ENCODE results near the gene EIF2AK3.
"Not testable (repeated sequence)": the region's sequence is repeated elsewhere in the genome, so short reads cannot be mapped to it uniquely, and the experiment has no call there.

Gene EIF2AK3

DNA sequence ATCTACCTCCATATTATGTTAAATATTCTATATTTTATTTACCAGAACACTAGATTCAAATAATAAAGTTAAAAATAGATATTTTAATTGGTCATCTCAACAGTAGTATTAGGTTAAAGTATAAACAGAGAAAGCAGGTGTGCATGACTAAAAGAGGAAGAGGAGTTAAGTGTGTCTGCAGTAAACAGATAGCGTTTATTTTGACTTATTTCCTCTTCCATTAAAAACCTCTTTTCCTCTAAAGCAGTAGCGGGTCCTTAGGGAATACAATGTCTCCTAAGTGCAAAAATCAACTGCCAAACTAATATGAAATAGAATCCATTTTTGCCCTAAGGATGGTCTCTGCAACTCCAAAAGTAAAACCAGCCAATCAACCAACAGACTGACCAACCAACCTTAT, 27.7 kb downstream of the EIF2AK3 start:
- H3K4me3 ChIP-seq (ENCODE audit: low read depth, low read length), result no peak overlapping the region

DNA sequence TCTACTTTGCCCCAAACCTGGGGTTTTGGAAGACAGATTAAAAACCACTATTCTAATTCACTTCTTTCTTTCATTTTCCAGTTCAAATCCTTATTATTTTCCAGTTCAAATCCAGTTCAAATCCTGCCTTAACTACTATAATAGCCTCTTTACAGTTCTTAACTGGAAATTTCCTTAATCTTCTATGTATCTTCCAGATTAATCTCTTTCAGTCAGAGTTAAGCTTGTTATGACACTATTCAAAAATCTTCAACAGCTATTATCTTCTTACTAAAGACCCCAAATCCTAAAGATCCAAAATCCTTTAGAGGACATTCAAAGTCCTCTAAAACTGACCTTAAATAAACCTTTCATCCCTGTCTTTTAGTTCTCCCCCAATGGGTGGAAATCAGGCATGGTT, 30.1 kb downstream of the EIF2AK3 start:
- no peak overlapping the region for H3K4me3 ChIP-seq (ENCODE audit: low read depth, low read length)

DNA sequence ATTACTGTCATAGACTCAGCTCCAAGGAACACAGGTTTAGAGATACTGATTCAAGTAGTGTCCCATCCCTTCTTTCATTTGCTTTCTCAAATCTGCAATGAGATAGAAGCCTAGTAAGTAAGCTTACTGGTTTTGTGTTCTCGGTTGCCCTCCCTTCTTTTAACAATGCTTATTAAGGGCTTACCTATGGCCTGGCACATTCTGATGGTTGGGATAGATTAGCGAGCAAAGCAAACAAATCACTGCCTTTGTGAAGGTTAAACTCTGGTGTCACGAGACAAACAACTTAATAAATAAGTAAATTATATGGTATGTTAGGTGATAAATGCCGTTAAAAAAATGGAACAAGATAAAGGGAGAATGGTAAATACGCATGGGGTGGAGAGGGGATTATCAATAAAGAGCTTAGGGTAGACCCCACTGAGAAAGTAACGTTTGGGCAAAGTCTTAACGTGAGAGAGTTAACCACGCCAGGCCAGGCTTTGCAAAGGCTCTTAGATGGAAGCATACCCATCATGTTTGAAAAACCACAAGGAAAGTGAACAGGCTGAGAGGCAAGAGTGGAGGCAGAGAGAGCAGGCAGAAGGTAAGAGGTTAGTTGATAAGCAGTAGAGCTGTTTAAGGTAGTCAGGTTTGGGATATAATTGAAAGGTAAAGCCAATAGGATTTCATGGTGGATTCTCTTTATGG, 31.0 kb downstream of the EIF2AK3 start:
- no peak overlapping the region for H3K4me3 ChIP-seq (ENCODE audit: low read depth, low read length)

DNA sequence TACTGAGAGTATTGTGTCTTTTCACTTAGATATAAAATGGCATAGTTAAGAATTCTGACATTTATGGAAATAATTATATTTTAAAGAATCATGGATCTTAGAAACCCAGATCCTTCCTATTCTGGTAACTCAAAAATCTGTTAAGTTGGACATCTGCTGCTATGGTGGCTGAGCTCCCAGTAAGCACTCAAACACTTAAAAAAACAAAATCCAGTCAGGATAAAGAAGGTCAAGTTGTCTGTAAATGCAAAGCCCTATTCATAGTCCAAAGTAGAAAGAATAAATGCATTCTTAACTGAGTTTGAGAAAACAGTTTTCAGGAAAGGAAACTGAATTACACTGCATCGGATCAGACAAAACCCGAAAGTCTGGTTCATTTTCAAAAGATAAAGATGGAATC, 35.6 kb downstream of the EIF2AK3 start:
- H3K4me3 ChIP-seq (ENCODE audit: low read depth, low read length), result no peak overlapping the region

DNA sequence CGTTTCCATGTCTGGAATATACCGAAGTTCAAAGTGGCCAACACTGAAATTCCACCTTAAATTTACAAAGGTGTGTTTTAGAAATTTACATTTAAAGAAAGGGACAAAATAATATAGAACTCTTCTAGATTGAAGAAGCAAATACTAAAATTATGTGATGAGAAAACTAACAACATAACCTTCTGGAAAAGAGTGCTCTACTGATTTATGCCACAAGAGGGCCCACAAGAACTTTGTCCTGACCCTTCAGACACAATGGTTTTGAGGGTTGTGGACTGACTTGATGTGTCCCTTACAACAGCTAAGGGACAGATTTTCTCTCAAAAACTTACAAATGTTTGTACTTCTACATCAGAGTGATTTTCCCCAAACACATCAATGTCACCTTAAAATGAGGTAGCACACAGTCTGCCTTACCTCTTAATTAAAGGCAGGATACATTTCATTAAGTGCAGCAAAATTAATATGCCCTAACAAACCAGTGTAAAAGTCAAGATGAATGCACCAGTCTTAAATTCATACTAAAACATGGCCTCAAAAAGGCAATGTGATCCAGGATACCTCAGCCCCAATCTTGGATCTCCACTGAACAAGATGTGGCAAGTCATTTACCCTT, 36.2 kb downstream of the EIF2AK3 start:
- no peak overlapping the region for H3K4me3 ChIP-seq (ENCODE audit: low read depth, low read length)

DNA sequence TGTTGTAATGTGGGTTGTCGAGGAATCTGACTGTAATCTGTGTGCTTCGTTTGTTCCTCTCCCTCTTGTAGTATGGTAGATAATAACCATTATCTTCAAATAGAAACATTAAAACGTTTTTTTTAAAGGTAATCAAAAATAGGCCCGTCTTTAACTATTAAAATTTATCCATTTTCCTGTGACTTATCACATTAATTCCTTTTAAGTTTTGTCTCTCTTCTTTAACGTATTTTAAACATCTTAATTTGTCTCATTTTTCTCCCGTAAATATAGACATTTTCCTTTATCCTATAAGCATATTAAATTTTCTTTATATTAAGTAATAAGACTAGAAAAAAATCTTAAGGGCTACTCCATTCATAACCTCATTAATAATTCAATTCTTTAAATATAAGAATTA, 41.3 kb downstream of the EIF2AK3 start:
- H3K4me3 ChIP-seq (ENCODE audit: low read depth, low read length), result no peak overlapping the region

DNA sequence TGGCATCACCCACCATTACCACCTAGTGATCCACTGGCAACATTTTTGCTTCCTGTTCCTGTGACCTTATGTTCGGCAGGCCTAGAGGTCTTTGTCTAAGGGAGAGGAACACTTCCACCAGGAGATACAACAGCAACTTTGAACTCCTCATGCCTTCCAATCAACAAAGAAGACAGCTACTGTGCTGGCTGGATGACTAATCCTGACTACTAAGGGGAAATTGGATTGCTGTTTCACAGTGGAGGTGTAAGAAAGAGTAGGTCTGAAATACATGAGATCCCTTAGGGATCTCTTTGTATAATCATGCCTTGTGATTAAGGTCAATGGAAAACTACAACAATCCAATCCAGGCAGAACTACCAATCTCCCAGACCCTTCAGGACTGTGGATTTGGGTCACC, 45.2 kb downstream of the EIF2AK3 start:
- no peak overlapping the region for H3K4me3 ChIP-seq (ENCODE audit: low read depth, low read length)

DNA sequence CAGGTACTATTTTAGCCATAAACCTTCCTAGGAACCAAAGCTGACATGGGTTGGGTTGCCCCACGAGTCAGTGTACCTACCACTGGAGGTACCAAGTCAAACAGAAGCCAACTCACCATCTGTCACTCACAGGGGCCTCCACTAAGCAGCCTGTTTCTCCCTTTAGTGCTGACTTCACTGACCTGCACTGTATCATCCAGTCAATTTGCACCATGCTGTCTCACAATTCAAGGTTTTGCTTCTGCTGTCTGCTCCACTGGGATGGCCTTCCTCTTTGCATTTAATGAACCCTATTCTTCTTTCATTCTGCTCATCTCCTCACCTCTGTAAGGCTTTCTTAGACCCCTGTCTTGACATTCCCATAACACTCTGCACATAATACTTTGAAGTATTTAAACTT, 47.2 kb downstream of the EIF2AK3 start:
- no peak overlapping the region for H3K4me3 ChIP-seq (ENCODE audit: low read depth, low read length)

DNA sequence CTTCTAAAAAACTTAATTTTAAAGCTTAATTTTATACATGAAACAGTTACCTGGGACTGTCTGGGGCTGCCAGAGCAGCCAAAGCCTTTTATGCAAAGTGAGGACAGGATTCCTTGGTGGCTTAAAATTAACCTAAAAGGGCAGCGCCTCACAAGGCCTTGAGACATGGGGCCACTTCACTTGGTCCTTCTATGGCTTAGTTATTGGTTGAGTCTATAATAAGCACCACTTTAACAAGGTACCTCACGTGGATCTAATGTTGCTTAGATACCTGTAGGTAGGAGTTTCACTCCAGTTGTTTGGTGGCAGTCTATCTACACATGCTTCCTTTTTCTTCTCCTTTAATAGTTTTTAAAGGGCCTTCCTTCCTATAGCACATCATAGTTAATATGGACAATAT, 51.6 kb downstream of the EIF2AK3 start:
- H3K4me3 ChIP-seq (ENCODE audit: low read depth, low read length), result no peak overlapping the region

DNA sequence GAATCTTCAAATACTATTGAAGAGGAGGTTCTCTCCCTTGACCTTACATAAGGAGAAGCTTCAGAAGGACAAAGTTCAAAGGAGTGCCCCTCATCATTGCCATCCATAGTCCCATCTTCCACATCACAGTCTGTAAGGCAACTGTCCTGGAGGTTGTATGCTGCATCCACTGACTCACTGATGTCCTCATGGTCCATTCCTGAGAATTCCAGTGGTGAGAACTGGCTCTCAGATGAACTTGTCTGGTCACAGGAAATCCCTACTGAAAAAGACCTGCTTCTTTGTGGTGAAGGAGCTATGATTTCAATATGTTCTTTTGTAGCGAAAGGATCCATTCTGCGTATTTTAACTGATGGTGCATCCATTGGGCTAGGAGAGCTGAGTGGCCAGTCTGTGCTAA, 52.2 kb downstream of the EIF2AK3 start:
- H3K4me3 ChIP-seq (ENCODE audit: low read depth, low read length), result no peak overlapping the region

DNA sequence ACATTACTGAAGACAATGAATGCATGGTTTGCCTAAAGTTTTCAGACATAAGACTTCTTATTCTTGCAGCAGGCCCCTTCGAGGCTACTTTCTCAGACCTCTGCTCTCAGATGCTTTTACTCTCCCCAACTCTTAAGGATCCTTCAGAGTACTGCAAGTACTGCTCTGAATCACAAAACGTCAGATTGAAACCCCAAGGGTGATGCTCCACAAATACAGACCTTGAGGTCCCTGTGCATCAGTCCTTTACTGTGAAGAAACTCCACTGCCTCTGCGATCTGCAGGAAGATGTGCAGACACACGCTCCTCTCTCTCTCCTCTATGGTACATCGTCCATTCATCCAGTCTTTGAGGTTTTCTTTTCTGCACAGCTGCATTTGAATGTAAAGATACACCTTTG, 52.8 kb downstream of the EIF2AK3 start:
- H3K4me3 ChIP-seq (ENCODE audit: low read depth, low read length), result no peak overlapping the region

DNA sequence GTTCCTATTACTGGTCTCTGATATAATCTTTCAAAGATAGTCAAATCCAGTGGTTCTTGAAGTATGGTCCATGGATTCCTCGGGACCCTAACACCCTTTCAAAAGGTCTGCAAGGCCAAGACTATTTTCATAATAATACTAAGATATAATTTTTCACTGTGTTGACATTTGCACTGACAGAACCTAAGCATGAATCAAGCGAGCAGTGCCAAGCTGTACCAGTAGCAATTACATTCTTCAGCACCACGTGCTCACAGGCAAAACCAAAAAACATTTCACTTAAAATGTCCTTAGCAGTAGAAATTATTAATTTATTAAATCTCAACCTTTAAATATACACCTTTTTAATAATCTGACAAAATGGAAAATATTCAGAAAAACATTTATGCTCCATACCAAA, 59.1 kb downstream of the EIF2AK3 start:
- H3K4me3 ChIP-seq (ENCODE audit: low read depth, low read length), result no peak overlapping the region

DNA sequence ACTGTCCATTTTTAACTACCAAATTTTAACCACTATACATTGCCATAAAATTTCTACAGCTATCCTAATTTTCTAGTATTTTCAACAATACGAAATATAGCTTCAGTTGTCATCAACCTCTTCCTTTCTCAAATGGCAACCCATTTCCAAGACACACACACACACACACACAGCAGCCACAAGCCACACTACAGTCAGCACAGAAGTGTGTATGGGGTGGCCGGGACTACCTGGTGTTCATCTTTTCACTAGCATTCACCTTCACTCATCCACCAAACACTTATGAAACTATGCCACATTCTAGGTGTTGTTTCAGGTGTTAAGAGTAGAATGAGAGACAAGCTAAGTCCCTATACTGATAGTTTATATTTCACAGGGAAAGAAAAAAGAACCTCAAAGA, 62.9 kb downstream of the EIF2AK3 start:
- no peak overlapping the region for H3K4me3 ChIP-seq (ENCODE audit: low read depth, low read length)

DNA sequence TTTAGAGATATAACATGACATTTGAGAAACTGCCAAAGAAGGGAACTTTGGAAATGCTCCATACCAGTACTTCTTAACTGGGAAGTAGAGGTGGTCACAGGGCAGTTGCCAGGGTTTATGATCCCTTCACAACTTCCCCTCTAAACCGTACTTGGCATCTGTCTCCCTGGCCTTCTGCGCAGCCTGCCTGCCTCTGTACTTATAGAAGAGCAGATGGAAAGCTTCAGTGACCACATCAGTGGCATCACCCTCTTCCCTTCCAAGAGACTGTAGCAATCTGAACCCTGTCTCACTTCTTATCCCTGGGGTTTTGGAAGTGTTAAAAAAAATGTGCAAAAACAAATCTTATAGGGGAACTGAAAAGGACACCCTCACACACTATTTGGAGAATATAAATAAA, 64.1 kb downstream of the EIF2AK3 start:
- no peak overlapping the region for H3K4me3 ChIP-seq (ENCODE audit: low read depth, low read length)

DNA sequence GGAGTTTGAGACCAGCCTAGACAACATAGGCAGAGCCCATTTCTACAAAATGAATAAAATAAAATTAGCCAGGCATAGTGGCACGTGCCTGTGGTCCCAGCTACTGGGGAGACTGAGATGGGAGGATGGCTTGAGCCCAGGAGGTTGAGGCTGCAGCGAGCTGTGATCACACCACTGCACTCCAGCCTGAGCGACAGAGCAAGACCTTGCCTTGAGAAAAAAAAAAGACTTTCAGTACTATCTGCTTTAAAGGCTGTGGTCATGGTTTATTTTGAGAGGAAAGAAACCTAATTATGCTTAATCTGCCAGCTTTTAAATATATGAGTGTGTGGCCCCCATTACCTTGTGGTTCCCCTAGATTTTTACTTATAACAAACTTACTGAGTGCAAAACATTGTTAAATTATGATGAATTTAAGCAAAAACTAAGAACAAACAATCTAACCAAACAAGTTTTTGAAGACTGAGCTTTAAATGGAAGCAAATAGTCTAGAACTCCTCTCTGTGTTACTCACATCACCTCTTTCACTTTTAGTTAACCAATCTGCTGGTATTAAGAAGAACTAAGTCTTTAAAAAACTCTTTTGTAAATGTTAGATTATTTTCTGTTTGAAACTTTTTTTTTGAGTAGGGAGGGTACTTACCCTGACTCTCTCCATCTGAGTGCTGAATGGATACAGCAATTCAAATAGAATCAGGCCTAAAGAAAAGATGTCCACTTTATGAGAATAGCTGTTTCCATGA, 65.4 kb downstream of the EIF2AK3 start:
- H3K4me3 ChIP-seq (ENCODE audit: low read depth, low read length), result no peak overlapping the region

DNA sequence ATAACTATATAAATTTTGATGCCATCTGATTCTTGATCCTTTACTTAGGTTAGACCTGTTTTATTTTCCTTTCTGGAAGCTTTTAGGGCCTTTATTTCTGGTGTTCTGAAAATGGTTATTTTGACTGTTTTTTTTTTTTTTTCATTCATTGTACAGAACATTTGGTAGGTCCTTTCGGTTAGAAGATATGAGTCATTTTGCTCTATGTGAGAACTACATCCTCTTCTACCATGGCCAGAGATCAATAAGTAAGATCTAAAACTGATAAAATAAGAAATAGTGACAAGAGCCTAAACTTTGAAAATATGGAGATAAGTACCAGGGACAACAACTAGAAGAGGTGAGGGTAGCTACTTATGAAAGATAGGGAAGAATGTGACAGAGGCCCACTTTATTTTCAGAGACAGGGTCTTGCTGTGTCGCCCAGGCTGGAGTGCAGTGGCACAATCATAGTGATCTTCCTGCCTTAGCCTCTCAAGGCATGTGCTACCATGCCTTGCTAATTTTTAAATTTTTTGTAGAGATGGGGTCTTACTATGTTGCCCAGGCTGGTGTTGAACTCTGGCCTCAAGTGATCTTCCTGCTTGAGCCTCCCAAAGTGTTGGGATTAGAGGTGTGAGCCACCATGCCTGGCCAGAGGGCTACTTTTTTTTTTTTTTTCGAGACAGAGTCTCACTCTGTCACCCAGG, 66.5 kb downstream of the EIF2AK3 start:
- H3K4me3 ChIP-seq (ENCODE audit: low read depth, low read length), result no peak overlapping the region

DNA sequence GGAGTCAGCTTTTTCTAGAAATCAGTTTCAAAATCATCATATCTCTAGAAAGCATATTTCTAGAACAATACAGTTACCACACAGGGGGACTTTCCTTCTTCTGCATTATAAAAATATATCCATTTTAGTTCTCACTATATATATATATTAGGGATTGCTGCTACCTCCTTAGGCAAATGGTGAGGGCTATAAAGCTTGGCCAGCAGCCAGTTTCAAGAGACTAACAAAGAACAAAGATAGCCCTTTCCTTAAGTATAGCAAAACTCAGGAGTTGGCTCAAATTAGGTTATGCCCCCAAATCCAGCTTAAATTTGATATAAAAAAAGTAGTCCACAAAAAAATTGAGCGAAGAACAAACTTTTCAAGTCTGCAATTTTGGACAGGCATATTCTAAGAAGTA, 70.0 kb downstream of the EIF2AK3 start:
- H3K4me3 ChIP-seq (ENCODE audit: low read depth, low read length), result no peak overlapping the region

DNA sequence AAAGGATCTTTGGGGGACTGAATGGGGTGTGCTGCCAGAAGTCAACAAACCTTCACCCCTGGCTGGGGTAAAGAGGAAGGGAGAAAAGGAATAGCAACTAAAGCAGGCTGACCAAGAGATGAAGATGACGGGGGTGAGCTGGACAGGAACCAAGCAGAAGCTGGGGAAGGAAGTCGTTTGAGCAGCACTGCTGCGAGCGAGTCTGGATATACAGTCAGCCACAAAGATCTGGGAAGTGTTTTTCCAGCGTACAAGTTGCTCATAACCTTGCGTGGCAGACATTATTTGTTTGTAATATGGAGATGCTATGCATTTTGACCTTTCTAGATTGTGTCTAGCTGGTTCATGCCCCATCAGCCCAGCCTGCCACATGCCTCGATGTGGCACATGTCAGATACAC, 71.2 kb downstream of the EIF2AK3 start:
- no peak overlapping the region for H3K4me3 ChIP-seq (ENCODE audit: low read depth, low read length)

DNA sequence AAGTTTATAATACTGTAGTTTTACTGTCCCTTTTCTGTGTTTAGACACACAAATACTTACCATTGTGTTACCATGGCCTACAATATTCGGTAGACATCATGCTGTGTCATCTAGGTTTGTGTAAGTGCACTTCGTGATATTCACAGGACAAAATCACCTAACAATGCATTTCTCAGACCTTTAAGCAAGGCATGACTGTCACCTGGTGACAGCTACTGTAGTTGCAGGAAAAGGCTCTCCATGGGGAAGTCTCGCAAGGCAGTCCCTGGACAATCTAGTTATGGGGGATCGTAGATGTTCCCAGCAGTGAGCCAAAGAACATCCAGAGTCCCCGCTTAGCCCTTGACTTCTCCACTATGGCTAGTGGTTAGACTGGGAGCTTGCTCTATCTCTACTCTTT, 73.1 kb downstream of the EIF2AK3 start:
- H3K4me3 ChIP-seq (ENCODE audit: low read depth, low read length), result no peak overlapping the region

DNA sequence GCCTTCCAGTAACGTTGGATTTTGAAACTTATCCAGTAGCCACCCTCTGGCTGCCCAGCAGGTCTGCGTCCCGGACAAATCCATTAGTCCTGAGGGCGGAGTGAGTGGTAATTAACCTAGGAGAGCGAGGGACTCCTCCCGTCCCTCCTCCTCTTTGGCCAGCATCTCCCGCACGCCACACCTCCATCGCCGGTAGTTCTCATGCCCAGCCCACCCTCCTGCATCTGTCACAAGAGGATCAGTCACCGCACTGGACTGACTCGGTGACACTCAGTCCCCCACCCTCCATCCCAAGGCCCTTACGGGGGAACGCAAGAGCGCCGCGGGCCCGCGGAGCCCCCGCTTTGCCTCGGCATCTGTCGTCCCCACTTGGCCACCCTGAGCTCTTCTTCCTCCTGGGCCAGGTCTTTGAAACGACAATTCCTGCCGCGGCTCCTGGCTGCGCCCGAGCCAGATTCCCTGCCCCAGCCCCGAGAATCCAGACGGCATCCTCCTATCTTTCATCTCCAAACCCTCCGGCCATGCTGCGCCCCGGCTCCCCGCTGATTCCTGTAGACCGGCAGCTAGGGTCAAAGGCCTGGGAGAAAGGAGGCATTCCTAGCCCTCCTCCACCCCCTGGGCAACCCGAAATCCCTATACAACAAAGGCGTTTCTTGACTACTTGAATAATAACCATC, 77.5 kb downstream of the EIF2AK3 start:
- H3K4me3 ChIP-seq (ENCODE audit: low read depth, low read length), result peak overlapping the region; percentile 28

DNA sequence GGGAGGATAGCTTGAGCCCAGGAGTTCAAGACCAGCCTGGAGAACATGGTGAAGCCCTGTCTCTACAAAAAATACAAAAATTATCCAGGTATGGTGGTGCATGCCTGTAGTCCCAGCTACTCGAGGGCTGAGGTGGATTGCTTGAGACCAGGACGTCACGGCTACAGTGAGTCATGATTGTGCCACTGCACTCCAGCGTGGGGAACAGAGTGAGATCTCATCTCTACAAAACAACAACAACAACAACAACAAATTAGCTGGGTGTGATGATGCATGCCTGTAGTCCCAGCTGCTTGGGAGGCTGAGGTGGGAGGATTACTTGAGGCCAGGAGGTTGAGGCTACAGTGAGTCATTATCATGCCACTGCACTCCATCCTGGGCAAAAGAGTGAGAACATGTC, 81.0 kb downstream of the EIF2AK3 start:
- not testable (repeated sequence) for H3K4me3 ChIP-seq (ENCODE audit: low read depth, low read length)
